AG09309 (cell line): Measurements from ENCODE around the gene MRC2.

ENCODE experiments used
- DNase-seq: peaks from one replicate; pipeline ENCODE4 v3.0.0-alpha.2; 2010; ENCODE audit warnings: low read depth
- H3K4me3 ChIP-seq: 2 replicates; pipeline ENCODE4 v1.5.1; 2011; ENCODE audit warnings: mild to moderate bottlenecking, low read depth, low read length, moderate library complexity; ENCODE audit not compliant: control insufficient read depth
- CTCF ChIP-seq: IDR thresholded peaks from 2 replicates; pipeline ENCODE4 v1.5.1; 2011; ENCODE audit warnings: mild to moderate bottlenecking, low read depth, low read length, inconsistent platforms; ENCODE audit not compliant: insufficient read depth, control insufficient read depth; ENCODE audit errors: missing control alignments

MRC2 gene

GRCh38 chr17:62668091-62668804 is 40.8 kb downstream of the MRC2 start:
- peak; percentile 32 for DNase-seq
- TF ChIP-seq CTCF = no peak
- H3K4me3 ChIP-seq = no peak overlapping the region

DNA sequence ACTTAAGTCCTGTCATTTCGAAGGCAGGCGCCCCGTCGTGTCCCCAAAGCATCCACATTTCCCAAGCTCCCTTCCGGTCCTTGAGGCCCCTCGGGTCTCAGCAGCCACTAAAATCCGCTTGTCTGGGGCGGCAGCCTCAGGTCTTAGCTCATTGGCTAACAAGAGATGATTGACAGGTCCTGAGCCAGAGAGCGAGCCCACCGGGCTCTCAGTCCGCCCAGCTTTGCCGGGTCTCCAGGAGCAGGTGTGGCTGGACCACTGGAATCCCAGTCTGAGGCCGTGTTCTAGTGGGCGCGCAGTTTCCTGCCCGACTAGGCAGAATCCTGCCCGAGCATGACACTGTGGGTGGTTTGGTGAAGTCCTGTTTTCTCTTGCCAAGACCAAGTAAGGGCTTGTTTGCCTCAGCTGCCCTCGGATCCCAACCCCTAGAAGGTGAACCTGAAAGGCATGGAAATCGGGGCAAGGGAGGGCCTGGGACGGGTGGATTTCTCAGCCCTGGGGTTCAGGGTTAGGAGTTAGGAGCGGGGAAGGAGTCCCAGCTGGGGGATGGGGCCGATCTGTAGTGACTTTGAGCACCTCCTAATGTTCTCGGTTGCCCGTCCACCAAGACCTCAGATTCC is 42.8 kb downstream of the MRC2 start:
- no peak overlapping the region for H3K4me3 ChIP-seq
- no peak for DNase-seq
- no peak for TF ChIP-seq CTCF

DNA sequence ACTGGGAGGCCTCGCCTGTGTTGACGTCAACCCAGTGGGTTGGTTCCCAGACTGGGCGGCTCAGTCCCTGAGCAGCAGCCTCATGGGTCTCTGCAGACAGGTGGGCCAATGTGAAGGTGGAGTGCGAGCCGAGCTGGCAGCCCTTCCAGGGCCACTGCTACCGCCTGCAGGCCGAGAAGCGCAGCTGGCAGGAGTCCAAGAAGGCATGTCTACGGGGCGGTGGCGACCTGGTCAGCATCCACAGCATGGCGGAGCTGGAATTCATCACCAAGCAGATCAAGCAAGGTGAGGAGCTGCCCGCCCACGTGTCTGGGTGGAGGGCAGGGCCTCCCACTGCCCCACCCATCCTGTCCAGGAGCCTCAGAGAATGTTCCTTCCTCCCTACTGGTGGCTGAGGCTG is 44.1 kb downstream of the MRC2 start:
- no peak for DNase-seq
- no peak overlapping the region for H3K4me3 ChIP-seq
- TF ChIP-seq CTCF = no peak

- DNase-seq = no peak
- no peak for TF ChIP-seq CTCF
- H3K4me3 ChIP-seq = no peak overlapping the region
These were observed 45.5 kb downstream of the MRC2 start for GRCh38 chr17:62672957-62673356.

- no peak for TF ChIP-seq CTCF
- H3K4me3 ChIP-seq = no peak overlapping the region
- DNase-seq = no peak
These were observed 46.3 kb downstream of the MRC2 start for GRCh38 chr17:62673614-62674362.

GRCh38 chr17:62674363-62674739 is 46.9 kb downstream of the MRC2 start:
- no peak overlapping the region for H3K4me3 ChIP-seq
- DNase-seq = no peak
- TF ChIP-seq CTCF = no peak
